ENCODE measurements around the gene DAG1. TPM values are rescaled to one million over a fixed set of nuclear protein-coding genes. Genes with fewer than 3 reads are reported as not detected.

DAG1 gene
- polyA plus RNA-seq, 1 of the 3 experiments (the other 2 are of a cell fraction): 54.4 TPM

DNA sequence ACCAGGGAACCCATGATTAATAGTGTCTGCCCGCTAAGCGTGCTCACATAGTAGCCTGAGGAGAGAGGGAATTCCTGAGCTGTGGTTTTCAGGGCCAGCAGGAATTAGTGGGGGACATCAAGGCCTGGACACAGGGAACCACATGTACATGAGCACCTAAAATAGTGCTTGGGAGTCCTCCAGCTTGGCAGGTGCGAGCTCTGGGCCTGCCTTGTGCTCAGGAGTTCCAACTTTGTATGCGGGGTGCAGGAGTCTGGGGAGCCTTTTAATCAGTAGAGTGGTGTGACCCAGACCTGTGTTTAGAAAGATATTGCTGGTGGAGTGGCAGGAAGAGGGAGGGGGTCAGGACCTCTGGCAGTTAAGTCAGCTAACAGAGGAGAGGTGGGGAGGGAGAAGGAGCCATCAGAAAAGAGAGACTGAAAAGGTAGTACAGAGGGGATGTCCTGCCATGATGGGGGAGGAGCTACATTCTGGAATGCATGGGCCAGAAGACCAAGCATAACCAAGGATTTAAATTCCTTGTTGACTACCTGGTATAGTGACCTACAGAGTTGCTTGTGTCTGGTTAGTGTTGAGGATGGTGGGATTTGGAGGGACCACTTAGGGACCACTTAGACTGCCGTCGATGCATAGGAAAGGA is 1.9 kb downstream of the DAG1 start:
- POLR2A ChIA-PET: interaction anchor here (1.4 kb wide), 1 partner anchor 132 kb away, joined by 3 read pairs; the partner anchor contains the start of gene USP4
- DNase-seq: no peak

More for the DNA sequence above, 1.9 kb downstream of the DAG1 start:
- Histone ChIP-seq H3K4me3 (ENCODE audit: low read depth in 2 of 2, low read length in 1 of 2) (peak overlapping the region in 1 of 2 experiments; percentile 75; a peak in 2 of 4 replicates), H3K4me1 (ENCODE audit: control insufficient read depth in 1 of 2, insufficient read depth in 2 of 2, low read depth in 1 of 2, low read length in 1 of 2) (peaks cover 13 to 16% of the 10 kb centered on the region in 2 experiments; a peak in 2 of 4 replicates), H2AFZ (ENCODE audit: low read depth) (no peak overlapping the region), H3K27me3 (ENCODE audit: insufficient read depth) (no peaks in the 10 kb centered on the region), H3K27ac (ENCODE audit: low read depth in 2 of 2, low read length in 1 of 2) (no peak overlapping the region), H3K4me2 (peak overlapping the region; percentile 87), H4K20me1 (ENCODE audit: insufficient read depth) (peaks cover 6% of the 10 kb centered on the region; the same call in 1 of the 2 replicates), H3K9me2 (no peaks in the 10 kb centered on the region), H3F3A (replicated peaks; ENCODE audit: insufficient read depth) (peaks cover 35% of the 10 kb centered on the region), H3K9ac (peak overlapping the region; percentile 82), H3K79me2 (ENCODE audit: insufficient read depth) (peaks cover 57% of the 10 kb centered on the region), H3K36me3 (replicated peaks in 1 of 2; ENCODE audit: control insufficient read depth in 1 of 2, insufficient read depth in 2 of 2, low read length in 1 of 2) (no peaks in the 10 kb centered on the region), H3K9me3 (no peaks in the 10 kb centered on the region)
- CTCF ChIA-PET: no interaction called here
- TF ChIP-seq MXI1 (IDR thresholded peaks at IDR 0.05; ENCODE audit: low read depth, low read length) (no peak), YY1 (IDR thresholded peaks at IDR 0.05; ENCODE audit: low read depth) (no peak), RXRA (IDR thresholded peaks at IDR 0.05; ENCODE audit: borderline replicate concordance, low read depth) (no peak), RCOR1 (IDR thresholded peaks at IDR 0.05; ENCODE audit: low read length) (no peak), TEAD4 (IDR thresholded peaks at IDR 0.05; ENCODE audit: borderline replicate concordance, insufficient read depth) (no peak), RFX5 (IDR thresholded peaks at IDR 0.05; ENCODE audit: low read length) (no peak), RAD21 (IDR thresholded peaks at IDR 0.05; ENCODE audit: low read length) (no peak), EP300 (IDR thresholded peaks at IDR 0.05; ENCODE audit: borderline replicate concordance in 1 of 2, low read depth in 1 of 2, low read length in 1 of 2) (no peak), CHD2 (IDR thresholded peaks at IDR 0.05; ENCODE audit: low read length, partially characterized antibody) (no peak), MEF2A (IDR thresholded peaks at IDR 0.05; ENCODE audit: borderline replicate concordance, low read depth) (no peak), JUND (IDR thresholded peaks at IDR 0.05) (no peak), NFIC (IDR thresholded peaks at IDR 0.05; ENCODE audit: borderline replicate concordance) (no peak), SIN3A (IDR thresholded peaks at IDR 0.05; ENCODE audit: borderline replicate concordance, low read depth, low read length) (no peak), POLR2AphosphoS5 (IDR thresholded peaks at IDR 0.05; ENCODE audit: low read depth, low read length) (no peak), FOXJ3 (CRISPR knock-in tag; IDR thresholded peaks at IDR 0.05) (no peak), ELF1 (IDR thresholded peaks at IDR 0.05) (no peak)
- TF ChIP-seq, protein P1, sequence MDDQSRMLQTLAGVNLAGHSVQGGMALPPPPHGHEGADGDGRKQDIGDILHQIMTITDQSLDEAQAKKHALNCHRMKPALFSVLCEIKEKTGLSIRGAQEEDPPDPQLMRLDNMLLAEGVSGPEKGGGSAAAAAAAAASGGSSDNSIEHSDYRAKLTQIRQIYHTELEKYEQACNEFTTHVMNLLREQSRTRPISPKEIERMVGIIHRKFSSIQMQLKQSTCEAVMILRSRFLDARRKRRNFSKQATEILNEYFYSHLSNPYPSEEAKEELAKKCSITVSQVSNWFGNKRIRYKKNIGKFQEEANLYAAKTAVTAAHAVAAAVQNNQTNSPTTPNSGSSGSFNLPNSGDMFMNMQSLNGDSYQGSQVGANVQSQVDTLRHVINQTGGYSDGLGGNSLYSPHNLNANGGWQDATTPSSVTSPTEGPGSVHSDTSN (IDR thresholded peaks at IDR 0.05): no peak
- TF ChIP-seq, protein P2, sequence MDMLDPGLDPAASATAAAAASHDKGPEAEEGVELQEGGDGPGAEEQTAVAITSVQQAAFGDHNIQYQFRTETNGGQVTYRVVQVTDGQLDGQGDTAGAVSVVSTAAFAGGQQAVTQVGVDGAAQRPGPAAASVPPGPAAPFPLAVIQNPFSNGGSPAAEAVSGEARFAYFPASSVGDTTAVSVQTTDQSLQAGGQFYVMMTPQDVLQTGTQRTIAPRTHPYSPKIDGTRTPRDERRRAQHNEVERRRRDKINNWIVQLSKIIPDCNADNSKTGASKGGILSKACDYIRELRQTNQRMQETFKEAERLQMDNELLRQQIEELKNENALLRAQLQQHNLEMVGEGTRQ (IDR thresholded peaks at IDR 0.05; ENCODE audit: borderline replicate concordance, low read depth, low read length): no peak
- TF ChIP-seq, protein P3, sequence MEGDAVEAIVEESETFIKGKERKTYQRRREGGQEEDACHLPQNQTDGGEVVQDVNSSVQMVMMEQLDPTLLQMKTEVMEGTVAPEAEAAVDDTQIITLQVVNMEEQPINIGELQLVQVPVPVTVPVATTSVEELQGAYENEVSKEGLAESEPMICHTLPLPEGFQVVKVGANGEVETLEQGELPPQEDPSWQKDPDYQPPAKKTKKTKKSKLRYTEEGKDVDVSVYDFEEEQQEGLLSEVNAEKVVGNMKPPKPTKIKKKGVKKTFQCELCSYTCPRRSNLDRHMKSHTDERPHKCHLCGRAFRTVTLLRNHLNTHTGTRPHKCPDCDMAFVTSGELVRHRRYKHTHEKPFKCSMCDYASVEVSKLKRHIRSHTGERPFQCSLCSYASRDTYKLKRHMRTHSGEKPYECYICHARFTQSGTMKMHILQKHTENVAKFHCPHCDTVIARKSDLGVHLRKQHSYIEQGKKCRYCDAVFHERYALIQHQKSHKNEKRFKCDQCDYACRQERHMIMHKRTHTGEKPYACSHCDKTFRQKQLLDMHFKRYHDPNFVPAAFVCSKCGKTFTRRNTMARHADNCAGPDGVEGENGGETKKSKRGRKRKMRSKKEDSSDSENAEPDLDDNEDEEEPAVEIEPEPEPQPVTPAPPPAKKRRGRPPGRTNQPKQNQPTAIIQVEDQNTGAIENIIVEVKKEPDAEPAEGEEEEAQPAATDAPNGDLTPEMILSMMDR (IDR thresholded peaks at IDR 0.05): no peak
- 91% methylated on average over 6 of the region's 6 CpGs for WGBS (ENCODE audit: low lambda C conversion rate)

Data from SK-N-SH (cell line).